Measurements from ENCODE around the gene LMAN2. TPM values are rescaled to one million over a fixed set of nuclear protein-coding genes. Genes with fewer than 3 reads are reported as not detected.
A peak's percentile ranks its signal among the peaks of the same experiment; 100 is the strongest.

The LMAN2 gene
- total RNA-seq, 3 donors from 2014 or later = 91.9 to 150 (median 139) TPM

DNA sequence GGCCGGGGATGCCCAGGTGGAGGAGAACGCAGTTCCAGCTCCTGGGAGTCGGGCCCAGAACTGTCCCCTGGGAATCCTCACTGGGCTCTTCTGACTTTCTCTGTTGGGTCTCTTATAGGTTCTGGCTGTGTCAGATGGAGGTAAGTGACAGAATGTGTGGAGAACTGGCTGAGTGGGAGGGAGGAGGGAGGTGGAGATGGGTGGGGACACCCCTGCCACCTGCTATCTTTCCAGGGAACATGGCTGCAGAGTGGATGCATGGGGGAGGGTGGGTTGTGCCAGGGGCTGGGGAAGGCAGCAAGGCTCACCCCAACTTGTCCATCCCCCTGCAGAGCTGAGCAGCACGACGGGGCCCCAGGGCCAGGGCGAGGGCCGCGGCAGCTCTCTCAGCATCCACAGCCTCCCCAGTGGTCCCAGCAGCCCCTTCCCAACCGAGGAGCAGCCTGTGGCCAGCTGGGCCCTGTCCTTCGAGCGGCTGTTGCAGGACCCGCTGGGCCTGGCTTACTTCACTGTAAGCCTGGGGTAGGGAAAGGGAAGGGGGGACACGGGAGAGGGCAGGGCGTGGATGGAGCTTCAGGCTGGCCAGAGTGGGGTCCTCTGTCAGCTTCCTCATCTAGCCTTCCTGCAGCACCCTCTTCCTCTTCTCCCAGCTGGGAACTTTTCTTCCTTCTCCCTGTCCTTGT lies 14.5 kb upstream of the LMAN2 start:
- H3K4me1 ChIP-seq (ENCODE audit: low read depth) = peaks cover 34% of the 10 kb centered on the region
- no peaks in the 10 kb centered on the region for H3K9me3 ChIP-seq
- TF ChIP-seq CTCF (IDR thresholded peaks at IDR 0.05) = no peak
- intact Hi-C loops (cut with DNase I, micrococcal nuclease) = loop anchor here in 1 of 2 donors (10.0 kb wide), 1 partner anchor 51 kb away; the partner anchor contains the start of gene MXD3
- H3K36me3 ChIP-seq (ENCODE audit: low read depth) = no peaks in the 10 kb centered on the region
- no peak overlapping the region for H3K4me3 ChIP-seq
- DNase-seq = peak in 1 of 3 donors; percentile 58
- no peak for ATAC-seq

- no peak for TF ChIP-seq CTCF (IDR thresholded peaks at IDR 0.05)
- H3K36me3 ChIP-seq (ENCODE audit: low read depth) = no peaks in the 10 kb centered on the region
- H3K4me3 ChIP-seq = no peak overlapping the region
- DNase-seq = peak in 2 of 3 donors; percentile 23 to 41
- intact Hi-C loops (cut with DNase I, micrococcal nuclease) = loop anchor here in 1 of 2 donors (10.0 kb wide), 1 partner anchor 50 kb away; the partner anchor contains the start of gene MXD3
- peaks cover 29% of the 10 kb centered on the region for H3K4me1 ChIP-seq (ENCODE audit: low read depth)
- no peak for ATAC-seq
- no peaks in the 10 kb centered on the region for H3K9me3 ChIP-seq
Measured at GRCh38 chr5:177364159-177364962, 12.9 kb upstream of the LMAN2 start.

- Histone ChIP-seq H3K36me3 (ENCODE audit: low read depth) (no peaks in the 10 kb centered on the region), H3K4me1 (ENCODE audit: low read depth) (peaks cover 33% of the 10 kb centered on the region), H3K4me3 (no peak overlapping the region), H3K9me3 (no peaks in the 10 kb centered on the region)
- DNase-seq = peak in 1 of 3 donors; percentile 11
- no peak for ATAC-seq
- no peak for TF ChIP-seq CTCF (IDR thresholded peaks at IDR 0.05)
- intact Hi-C loops (cut with DNase I, micrococcal nuclease) = loop anchor here in 1 of 2 donors (10.0 kb wide), 1 partner anchor 49 kb away; the partner anchor contains the start of gene MXD3
Measured at GRCh38 chr5:177363565-177363964, 12.1 kb upstream of the LMAN2 start.

GRCh38 chr5:177362610-177363507 lies 11.4 kb upstream of the LMAN2 start:
- no peaks in the 10 kb centered on the region for H3K36me3 ChIP-seq (ENCODE audit: low read depth)
- H3K9me3 ChIP-seq = no peaks in the 10 kb centered on the region
- H3K4me3 ChIP-seq = peak overlapping the region; percentile 3
- peak; percentile 80 for ATAC-seq
- H3K4me1 ChIP-seq (ENCODE audit: low read depth) = peaks cover 40% of the 10 kb centered on the region
- peak; percentile 85 to 87 (median 86) for DNase-seq
- intact Hi-C loops (cut with DNase I, micrococcal nuclease) = loop anchor here in 1 of 2 donors (10.0 kb wide), 1 partner anchor 48 kb away; the partner anchor contains the start of gene MXD3
- no peak for TF ChIP-seq CTCF (IDR thresholded peaks at IDR 0.05)

DNA sequence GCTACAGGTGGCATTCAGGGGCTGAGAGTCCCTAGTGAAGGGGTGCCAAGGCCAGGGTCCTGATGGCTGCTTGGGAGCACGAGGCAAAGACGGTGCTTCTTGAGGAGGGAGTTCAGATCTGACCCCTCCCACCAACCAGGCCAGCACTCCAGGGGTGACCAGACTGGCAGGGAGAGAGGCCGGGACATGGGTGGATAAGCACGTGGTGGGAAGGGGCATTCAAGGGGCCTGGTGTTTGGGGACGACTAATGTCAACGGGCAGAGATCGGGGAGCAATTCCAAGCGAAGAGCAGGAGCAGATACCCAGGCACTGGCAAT lies 10.8 kb upstream of the LMAN2 start:
- Histone ChIP-seq H3K4me1 (ENCODE audit: low read depth) (peaks cover 40% of the 10 kb centered on the region), H3K4me3 (no peak overlapping the region), H3K9me3 (no peaks in the 10 kb centered on the region), H3K36me3 (ENCODE audit: low read depth) (no peaks in the 10 kb centered on the region)
- ATAC-seq = no peak
- TF ChIP-seq CTCF (IDR thresholded peaks at IDR 0.05) = no peak
- DNase-seq = peak in 1 of 3 donors; percentile 55
- intact Hi-C loops (cut with DNase I, micrococcal nuclease) = loop anchor here in 1 of 2 donors (10.0 kb wide), 1 partner anchor 47 kb away; the partner anchor contains the start of gene MXD3
